Thyroid gland (tissue), 4 donors: ENCODE results near the gene EIF1AX.

Experiments
- CTCF ChIP-seq, 6 experiments: fragments of 200-600 bp in 3 of 6; fragments of 450-650 bp in 3 of 6; sonication (generic) in 3 of 6; IDR thresholded peaks; one replicate each; pipeline ENCODE4 v1.5.1; 2016 to 2019; ENCODE audit warnings: antibody characterized with exemption in 6 of 6, mild to moderate bottlenecking in 2 of 6, inconsistent platforms in 1 of 6, moderate library complexity in 1 of 6
- POLR2A ChIP-seq, 2 donors: fragments of 450-650 bp; IDR thresholded peaks; one replicate each; pipeline ENCODE4 v1.6.1; 2017; ENCODE audit warnings: antibody characterized with exemption in 2 of 2, mild to moderate bottlenecking in 2 of 2, moderate library complexity in 1 of 2

- TF ChIP-seq CTCF (IDR thresholded peaks at IDR 0.05) (no peak), POLR2A (IDR thresholded peaks at IDR 0.05) (no peak)
Observed at GRCh38 chrX:20130357-20130756, 11.3 kb downstream of the EIF1AX start.
